Retinal pigment epithelial cell (primary cell): Measurements from ENCODE around the gene SP110.

ENCODE experiments used
- DNase-seq: peaks from one replicate; pipeline ENCODE4 v3.0.0-alpha.2; 2010; ENCODE audit warnings: low read depth
- H3K4me3 ChIP-seq: 2 replicates; pipeline ENCODE4 v1.5.1; 2011; ENCODE audit warnings: mild to moderate bottlenecking, low read length, control low read depth, moderate library complexity
- TF ChIP-seq, protein P1 (sequence below): conservative IDR thresholded peaks from 2 replicates; pipeline ENCODE4 v1.5.1; 2011; ENCODE audit warnings: low read depth, low read length, control low read depth, inconsistent platforms

Gene SP110

GRCh38 chr2:230170532-230170931 is 49.3 kb downstream of the SP110 start:
- DNase-seq: no peak

GRCh38 chr2:230166557-230167170 is 53.1 kb downstream of the SP110 start:
- H3K4me3 ChIP-seq: no peak overlapping the region
- TF ChIP-seq, protein P1, sequence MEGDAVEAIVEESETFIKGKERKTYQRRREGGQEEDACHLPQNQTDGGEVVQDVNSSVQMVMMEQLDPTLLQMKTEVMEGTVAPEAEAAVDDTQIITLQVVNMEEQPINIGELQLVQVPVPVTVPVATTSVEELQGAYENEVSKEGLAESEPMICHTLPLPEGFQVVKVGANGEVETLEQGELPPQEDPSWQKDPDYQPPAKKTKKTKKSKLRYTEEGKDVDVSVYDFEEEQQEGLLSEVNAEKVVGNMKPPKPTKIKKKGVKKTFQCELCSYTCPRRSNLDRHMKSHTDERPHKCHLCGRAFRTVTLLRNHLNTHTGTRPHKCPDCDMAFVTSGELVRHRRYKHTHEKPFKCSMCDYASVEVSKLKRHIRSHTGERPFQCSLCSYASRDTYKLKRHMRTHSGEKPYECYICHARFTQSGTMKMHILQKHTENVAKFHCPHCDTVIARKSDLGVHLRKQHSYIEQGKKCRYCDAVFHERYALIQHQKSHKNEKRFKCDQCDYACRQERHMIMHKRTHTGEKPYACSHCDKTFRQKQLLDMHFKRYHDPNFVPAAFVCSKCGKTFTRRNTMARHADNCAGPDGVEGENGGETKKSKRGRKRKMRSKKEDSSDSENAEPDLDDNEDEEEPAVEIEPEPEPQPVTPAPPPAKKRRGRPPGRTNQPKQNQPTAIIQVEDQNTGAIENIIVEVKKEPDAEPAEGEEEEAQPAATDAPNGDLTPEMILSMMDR: no peak
- DNase-seq: no peak

More at GRCh38 chr2:230170532-230170931, 49.3 kb downstream of the SP110 start:
- TF ChIP-seq, protein P1: no peak
- H3K4me3 ChIP-seq: no peak overlapping the region

GRCh38 chr2:230164139-230164538 is 55.6 kb downstream of the SP110 start:
- no peak for DNase-seq
- H3K4me3 ChIP-seq: no peak overlapping the region
- TF ChIP-seq, protein P1: no peak

GRCh38 chr2:230162981-230163380 is 56.8 kb downstream of the SP110 start:
- DNase-seq: no peak
- H3K4me3 ChIP-seq: no peak overlapping the region
- TF ChIP-seq, protein P1: no peak

GRCh38 chr2:230161184-230161583 is 58.6 kb downstream of the SP110 start:
- H3K4me3 ChIP-seq: no peak overlapping the region
- TF ChIP-seq, protein P1: no peak
- DNase-seq: no peak

- no peak overlapping the region for H3K4me3 ChIP-seq
- TF ChIP-seq, protein P1: peak; percentile 78
- no peak for DNase-seq
Observed at GRCh38 chr2:230160112-230160660, 59.6 kb downstream of the SP110 start.

DNA sequence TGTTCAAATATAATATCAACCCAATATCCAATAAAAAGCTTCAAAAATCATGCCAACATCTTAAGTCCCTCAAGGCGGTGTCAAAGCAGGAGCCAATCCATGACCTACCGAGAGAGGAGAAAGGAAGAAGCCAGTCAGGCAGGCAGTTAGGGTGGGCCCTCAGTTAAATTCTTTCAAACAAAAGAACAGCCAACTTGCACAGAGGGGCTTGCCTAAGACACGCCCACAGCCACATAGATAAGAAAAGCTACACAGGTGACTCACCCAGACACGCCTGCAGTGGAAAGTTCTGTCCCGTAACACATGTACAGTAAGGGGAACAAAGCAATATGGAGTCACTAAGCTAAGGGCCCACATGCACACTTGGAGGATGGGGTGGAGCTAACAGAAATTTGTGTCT is 61.3 kb downstream of the SP110 start:
- no peak for DNase-seq
- no peak overlapping the region for H3K4me3 ChIP-seq
- TF ChIP-seq, protein P1: no peak
